ENCODE data around the gene FAM219A.
"Not testable (repeated sequence)": the region's sequence is repeated elsewhere in the genome, so short reads cannot be mapped to it uniquely, and the experiment has no call there.

The FAM219A gene

GRCh38 chr9:34443976-34444375 is 14.4 kb downstream of the FAM219A start:
- no peak for DNase-seq (ENCODE audit: low read depth in 2 of 2)

DNA sequence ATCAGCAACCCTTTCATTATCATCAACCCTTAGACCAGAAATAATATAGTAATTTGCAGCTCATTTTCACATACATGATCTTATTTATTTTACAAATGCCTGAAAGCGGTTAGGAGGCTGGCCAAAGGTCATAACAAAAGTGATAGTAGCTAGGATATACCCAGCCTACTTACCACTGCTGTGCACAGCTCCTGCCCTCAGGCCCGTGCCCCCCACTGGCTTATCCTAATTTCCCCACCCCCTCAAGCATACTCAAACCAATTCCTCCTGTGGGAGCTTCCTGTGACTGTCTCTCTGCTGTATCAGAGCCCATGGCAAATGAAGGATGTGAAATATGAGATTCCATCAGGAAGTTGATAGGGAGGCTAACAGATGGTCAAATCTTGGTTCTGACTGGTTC is 14.8 kb downstream of the FAM219A start:
- DNase-seq (ENCODE audit: low read depth in 2 of 2), result no peak

DNA sequence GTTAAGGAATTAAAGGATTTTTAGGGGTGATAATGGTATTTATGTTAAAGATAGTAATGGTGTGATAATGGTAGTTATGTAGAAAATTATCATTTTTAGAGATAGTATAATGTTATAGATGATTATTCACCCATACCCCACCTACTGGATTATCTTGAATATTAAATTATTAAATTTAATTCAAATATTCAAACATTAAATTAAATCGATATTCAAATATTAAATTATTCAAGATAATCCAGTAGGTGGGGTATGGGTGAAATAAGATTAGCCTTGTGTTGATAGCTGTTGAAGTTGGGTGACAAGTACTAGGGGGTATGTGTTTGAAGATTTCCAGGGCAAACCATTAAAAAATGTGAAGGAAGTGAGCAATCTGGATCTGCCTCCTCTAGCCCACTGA is 15.6 kb downstream of the FAM219A start:
- no peak for DNase-seq (ENCODE audit: low read depth in 2 of 2)

DNA sequence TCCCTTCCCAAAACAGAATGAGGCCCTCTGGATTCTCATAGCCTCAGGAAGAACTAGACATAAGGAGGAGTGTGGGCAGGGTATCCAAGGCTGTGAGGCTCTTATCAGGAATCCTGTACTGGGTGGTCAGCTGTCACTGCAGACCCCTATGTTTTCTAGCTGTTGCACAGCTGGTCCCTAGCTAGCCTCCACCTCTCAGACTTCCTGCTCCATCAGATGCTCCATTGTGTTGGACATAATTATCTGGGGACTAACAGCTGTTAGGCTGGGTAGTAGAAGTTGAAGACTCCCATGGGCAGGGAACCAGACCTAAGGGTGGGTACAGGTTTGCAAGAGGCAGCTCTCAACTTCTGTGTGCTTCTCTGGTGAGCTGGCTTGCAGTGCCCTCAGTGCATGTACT is 18.4 kb downstream of the FAM219A start:
- no peak for DNase-seq (ENCODE audit: low read depth in 2 of 2)

- DNase-seq (ENCODE audit: low read depth in 2 of 2), result not testable (repeated sequence)
Observed at GRCh38 chr9:34438465-34438864, 19.9 kb downstream of the FAM219A start.

DNA sequence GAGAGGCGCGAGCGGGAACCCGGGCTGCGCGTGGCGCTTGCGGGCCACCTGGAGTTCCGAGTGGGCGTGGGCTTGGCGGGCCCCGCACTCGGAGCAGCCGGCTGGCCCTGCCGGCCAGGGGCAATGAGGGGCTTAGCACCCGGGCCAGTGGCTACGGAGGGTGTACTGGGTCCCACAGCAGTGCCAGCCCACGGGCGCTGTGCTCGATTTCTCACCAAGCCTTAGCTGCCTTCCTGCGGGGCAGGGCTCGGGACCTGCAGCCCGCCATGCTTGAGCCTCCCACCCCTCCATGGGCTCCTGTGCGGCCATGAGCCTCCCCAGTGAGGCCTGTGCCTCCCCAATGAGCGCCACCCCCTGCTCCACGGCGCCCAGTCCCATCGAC is 20.5 kb downstream of the FAM219A start:
- not testable (repeated sequence) for DNase-seq (ENCODE audit: low read depth in 2 of 2)

- DNase-seq (ENCODE audit: low read depth in 2 of 2), result peak; percentile 42 to 48
Observed at GRCh38 chr9:34437006-34437925, 21.1 kb downstream of the FAM219A start.

DNA sequence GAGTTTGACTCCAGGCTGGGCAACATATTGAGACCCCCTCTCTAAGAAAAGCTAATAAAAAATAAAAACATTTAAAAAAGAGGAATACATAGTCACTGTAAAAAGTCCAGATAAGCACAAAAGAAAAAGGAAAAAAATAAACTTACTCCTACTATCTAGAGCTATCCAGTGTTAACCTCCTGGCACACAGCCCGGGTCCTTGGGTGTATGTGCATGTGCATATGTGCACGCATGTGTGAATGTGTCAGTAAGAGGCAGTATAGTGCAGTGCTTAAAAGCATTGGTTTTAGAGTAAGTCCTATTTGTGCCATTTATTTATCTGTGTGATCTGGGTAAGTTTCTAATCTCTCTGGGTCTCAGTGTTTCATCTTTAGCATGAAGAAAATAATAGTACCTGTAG is 26.7 kb downstream of the FAM219A start:
- DNase-seq (ENCODE audit: low read depth in 2 of 2), result no peak

- DNase-seq (ENCODE audit: low read depth in 2 of 2), result peak; percentile 34 to 35
Observed at GRCh38 chr9:34430843-34431437, 27.4 kb downstream of the FAM219A start.

DNA sequence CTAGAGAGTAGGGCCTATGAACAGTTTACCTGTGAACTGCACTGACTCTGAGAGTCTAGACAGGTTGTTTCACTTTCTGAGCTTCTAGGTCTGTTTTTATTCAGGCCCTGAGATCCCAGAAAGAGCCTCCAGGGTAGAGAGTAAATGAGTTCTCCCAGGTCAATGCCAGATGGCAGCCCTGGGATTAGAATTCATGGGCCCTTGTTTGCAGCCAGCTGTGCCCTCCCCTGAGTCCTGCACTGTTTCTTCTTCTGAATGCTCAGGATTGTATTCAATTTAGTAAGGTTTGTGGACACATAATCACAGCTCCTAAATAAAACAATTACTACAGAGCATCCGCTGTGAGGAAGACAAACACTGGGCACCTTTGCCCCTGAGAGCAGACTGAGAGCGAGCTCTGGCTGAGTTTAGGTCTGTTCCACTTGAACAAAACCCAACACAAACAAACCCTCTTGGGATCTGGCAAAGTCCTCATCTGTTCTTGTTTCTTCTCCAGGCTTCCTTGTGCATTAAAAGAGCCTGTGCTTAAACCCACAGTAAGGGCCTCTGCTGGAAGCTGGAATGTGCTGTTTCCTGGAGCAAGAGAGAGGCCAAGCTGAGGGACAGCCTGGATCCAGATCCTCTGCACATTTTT is 29.9 kb downstream of the FAM219A start:
- DNase-seq (ENCODE audit: low read depth in 2 of 2), result no peak

DNA sequence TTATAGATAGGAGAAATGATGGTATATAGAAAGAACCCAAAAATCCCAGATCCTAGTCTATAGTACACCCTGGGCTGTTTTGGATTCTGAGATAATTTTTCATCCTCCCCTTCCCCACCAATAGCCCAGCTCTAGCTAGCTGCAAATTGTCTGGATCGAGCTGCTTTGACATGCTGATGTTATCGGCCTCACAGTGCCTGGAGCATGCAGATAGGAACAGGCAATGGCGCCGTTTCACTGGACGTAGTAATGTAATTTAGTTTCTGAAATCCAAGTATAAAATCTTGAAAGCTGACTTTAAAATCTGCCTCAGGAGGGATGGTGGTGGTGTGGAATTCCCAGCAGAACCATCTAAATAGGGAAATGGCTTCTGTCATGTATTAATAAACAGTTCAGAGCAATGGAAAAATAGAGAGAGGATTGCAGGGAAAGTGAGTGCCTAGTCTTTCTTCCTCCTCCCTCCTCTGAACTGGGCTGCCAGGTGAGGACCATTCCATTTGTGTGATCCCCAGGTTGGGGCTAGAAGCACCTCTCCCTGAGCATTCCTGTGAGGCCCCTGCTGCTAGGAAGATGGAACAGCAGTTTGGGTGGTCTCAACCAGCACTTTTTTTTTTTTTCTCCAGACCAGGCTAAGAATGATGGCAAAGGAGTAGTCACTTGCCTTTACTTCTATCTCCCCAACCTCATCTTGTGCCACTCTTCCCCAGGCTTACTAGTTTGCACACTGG is 31.9 kb downstream of the FAM219A start:
- DNase-seq (ENCODE audit: low read depth in 2 of 2), result no peak

DNA sequence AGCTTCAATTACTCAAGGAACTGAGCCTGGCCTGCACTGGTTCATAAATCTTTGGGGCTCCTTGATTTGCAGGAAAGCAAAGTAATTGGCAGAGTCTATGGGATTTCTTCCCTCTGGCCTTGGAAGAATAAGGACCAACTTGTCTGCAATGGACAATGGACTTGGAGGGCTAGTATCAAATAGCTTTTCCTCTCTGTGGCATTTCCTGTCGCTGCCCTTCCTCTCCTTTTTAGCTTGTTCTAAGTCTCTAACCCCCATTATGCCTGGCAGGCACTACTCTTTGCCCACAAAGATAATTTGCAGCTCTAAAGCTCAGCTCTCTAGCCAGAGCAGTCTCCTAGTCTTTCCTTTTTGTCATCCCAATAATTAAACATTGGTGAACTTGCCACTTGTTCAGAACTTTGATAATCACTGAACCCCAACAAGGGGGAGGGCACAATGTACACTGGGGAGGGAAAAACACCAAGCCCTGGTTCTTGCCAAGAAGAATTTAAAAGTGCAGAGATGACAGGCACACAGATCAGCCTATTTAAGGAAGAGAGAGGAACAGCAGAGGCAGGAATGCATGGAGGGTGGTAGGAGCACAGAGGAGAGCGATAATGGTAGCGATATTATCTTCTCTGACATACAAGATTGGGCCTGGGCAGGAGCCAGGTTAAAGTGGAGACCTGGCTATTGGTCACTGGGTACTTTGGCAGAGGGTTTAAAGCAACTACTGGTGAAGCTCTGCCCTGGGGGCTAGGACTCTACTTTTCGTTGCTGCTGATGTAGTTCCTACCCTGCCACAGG is 38.5 kb downstream of the FAM219A start:
- DNase-seq (ENCODE audit: low read depth in 2 of 2), result no peak

DNA sequence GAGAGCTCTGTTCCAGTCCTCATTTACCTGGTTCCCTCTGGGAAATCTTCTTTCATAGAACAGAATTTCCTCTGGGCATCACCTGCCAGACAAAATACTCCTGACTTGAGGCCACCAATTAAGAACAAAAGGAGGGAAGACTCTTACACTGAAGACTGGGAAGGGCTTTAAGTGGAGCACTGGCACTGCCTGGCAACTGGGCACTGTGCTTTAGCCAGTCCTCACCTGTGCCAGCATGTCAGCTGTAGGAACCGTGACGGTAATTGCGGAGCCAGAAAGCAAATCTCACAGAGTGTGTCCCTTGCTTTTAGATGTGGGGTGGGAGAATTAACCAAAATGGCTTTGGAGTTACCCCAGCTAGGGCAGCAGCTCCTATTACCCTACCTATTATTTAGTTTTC is 40.6 kb downstream of the FAM219A start:
- DNase-seq (ENCODE audit: low read depth in 2 of 2), result no peak

DNA sequence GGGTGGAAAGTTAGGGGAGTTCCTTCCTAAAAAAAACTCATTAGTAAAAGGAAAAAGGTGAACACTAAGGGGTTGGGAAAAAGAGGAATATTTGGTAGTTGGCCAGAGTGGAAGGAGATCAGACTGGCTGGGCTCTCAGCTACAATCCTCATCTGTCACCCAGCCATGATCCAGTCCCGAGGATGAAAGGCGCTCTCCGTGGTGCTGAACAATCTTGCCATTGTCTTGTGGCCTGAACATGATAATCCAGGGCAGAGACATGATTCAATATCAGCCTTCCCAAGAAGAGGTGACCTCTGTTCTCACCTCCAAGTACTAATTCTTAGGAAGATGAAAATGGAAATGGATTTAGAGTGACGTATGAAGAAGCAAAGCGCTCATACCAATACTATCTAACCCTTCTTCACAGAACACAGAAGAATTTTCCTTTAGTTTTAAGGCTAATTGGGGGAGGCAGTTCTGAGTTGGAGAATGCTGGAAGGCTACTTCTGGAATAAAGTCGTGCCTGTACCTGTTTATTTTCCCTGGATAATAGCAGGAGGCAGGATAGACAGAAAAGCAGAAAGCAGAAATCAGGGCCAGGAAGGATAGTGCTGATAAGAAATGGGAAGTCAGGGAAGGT is 45.0 kb downstream of the FAM219A start:
- DNase-seq (ENCODE audit: low read depth in 2 of 2), result peak; percentile 14 to 25

DNA sequence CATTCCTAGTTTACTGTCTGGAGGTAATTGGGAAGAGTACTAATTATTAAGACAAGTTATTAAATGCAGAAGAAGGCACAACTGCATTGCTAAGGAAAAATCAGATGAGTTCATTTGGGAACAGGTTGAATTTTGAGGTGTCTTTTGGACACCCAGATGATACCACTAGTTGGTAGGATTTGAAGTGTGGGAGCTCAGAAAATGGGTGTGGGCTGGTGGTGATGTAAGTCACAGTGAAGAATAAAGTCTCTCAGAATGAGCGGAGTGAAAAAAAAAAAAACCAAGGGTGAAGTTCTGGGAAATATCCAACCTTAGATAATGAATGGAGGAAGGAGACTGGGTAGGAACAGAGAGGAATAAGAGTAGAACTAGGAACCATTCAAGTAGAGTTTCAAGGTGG is 46.0 kb downstream of the FAM219A start:
- no peak for DNase-seq (ENCODE audit: low read depth in 2 of 2)

GRCh38 chr9:34409154-34409553 is 49.2 kb downstream of the FAM219A start:
- DNase-seq (ENCODE audit: low read depth in 2 of 2), result no peak

GRCh38 chr9:34408173-34408572 is 50.2 kb downstream of the FAM219A start:
- DNase-seq (ENCODE audit: low read depth in 2 of 2), result no peak

- DNase-seq (ENCODE audit: low read depth in 2 of 2), result no peak
Observed at GRCh38 chr9:34406219-34406618, 52.2 kb downstream of the FAM219A start.

DNA sequence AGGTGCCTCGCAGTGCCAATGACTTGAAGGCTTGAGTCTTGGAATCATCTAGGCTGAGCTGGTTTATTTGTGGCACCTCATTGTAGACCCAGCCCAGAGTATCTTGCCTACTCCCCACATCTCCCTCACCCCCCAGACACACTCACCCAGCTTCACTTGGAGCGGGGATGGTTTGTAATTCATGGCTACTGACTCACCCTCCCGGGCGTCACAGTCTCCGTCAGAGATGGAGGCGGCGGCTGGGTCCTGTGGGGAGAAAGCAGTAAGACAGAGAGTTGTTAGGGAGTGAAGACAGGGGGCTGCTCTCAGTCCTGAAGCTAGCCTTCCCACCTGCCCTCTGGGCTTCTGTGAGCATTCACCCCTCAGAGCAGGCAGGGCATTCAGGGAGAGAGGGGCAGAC is 52.7 kb downstream of the FAM219A start:
- no peak for DNase-seq (ENCODE audit: low read depth in 2 of 2)

GRCh38 chr9:34403554-34404380 is 54.6 kb downstream of the FAM219A start:
- DNase-seq (ENCODE audit: low read depth in 2 of 2), result peak in 1 of 2 experiments; percentile 23
